RWPE1 (cell line): ENCODE data around the gene GRB10.
"Not testable (repeated sequence)": the region's sequence is repeated elsewhere in the genome, so short reads cannot be mapped to it uniquely, and the experiment has no call there.

Experiments
- CTCF ChIA-PET: fragments of 350-600 bp; sonication (Branson Sonifier 250); formaldehyde crosslinking; extraction: SDS; loops from one replicate; lab custom pipeline; 2021; lab: Yijun Ruan, JAX
- POLR2A ChIA-PET: fragments of 400-600 bp; formaldehyde crosslinking; extraction: SDS; loops from one replicate; lab custom pipeline; 2020; ENCODE audit warnings: antibody characterized with exemption; ENCODE audit not compliant: low non-redundant PET; lab: Yijun Ruan, JAX
- DNase-seq: peaks from one replicate; pipeline ENCODE4 v3.0.0; 2012; ENCODE audit warnings: low spot score
- H3K27ac ChIP-seq: fragments of 450-650 bp; 2 replicates; pipeline ENCODE4 v1.5.1; 2017
- TF ChIP-seq, protein P1 (sequence below): fragments of 450-650 bp; conservative IDR thresholded peaks from 2 replicates; pipeline ENCODE4 v1.5.1; 2017; ENCODE audit warnings: low read depth, mild to moderate bottlenecking

Gene GRB10

DNA sequence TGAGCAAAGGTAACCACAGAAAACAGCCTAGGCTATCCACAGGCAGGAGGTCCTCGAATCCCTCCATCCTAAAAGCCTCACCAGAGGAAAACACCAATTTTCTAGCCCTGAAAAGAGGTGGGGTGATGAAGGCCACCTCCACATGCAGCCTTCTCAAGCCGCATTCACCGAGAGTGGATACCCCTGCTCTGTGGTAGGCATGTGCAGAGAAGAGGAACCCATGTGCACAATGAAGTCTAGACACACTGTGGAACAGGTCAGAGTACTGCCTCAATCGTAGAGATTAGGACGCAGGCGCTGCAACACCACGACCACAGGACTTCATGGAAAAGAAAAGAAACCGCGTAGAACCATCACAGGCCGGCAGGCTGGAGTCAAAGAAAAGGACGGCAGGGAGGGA lies 38.8 kb downstream of the GRB10 start:
- POLR2A ChIA-PET = no interaction called here
- H3K27ac ChIP-seq = no peak overlapping the region
- TF ChIP-seq, protein P1, sequence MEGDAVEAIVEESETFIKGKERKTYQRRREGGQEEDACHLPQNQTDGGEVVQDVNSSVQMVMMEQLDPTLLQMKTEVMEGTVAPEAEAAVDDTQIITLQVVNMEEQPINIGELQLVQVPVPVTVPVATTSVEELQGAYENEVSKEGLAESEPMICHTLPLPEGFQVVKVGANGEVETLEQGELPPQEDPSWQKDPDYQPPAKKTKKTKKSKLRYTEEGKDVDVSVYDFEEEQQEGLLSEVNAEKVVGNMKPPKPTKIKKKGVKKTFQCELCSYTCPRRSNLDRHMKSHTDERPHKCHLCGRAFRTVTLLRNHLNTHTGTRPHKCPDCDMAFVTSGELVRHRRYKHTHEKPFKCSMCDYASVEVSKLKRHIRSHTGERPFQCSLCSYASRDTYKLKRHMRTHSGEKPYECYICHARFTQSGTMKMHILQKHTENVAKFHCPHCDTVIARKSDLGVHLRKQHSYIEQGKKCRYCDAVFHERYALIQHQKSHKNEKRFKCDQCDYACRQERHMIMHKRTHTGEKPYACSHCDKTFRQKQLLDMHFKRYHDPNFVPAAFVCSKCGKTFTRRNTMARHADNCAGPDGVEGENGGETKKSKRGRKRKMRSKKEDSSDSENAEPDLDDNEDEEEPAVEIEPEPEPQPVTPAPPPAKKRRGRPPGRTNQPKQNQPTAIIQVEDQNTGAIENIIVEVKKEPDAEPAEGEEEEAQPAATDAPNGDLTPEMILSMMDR = no peak
- CTCF ChIA-PET = no interaction called here
- DNase-seq = no peak

DNA sequence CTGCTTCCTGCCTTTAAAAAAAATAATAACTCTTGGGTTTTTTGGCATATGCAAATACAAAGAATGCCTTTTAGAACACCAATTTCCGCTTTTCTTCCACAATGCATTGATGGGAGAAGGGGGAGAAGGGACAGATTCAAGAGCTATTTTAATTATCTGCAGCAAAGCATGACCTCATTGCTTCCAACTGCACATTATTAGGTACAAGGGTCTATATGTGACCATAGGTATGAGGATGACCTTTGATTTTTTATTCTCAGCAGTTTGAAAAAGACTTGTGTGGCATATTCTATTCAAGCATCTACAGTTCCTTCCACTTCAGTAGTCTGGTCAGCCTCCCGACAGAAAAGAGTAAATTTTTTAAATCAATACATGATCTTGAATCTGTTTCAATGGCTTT lies 39.7 kb downstream of the GRB10 start:
- POLR2A ChIA-PET = no interaction called here
- H3K27ac ChIP-seq = no peak overlapping the region
- no peak for DNase-seq
- CTCF ChIA-PET = no interaction called here
- TF ChIP-seq, protein P1 = no peak

DNA sequence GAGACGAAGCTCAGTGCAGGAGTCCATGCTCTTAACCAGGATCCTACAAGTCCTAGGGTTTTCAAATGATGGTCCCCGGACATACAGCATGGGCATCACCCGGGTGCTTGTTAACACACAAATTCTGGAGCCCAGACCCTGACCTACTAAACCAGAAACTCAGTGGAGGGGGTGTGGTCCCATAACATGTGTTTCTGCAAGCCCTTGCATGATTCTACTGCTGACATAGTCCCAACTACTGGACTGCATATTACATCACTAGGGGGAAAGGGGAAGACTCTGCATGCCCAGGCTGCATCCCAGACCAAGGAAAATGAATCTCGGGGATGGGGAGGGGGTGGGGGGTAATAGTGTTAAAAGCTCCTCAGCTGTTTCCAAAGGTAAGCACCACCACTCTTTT lies 40.3 kb downstream of the GRB10 start:
- peak; percentile 25 for DNase-seq
- ChIA-PET CTCF (interaction anchor here (0.5 kb wide), 1 partner anchor 265 kb away, joined by 3 read pairs; no protein-coding TSS in a partner anchor), POLR2A (no interaction called here)
- TF ChIP-seq, protein P1 = no peak
- no peak overlapping the region for H3K27ac ChIP-seq

DNA sequence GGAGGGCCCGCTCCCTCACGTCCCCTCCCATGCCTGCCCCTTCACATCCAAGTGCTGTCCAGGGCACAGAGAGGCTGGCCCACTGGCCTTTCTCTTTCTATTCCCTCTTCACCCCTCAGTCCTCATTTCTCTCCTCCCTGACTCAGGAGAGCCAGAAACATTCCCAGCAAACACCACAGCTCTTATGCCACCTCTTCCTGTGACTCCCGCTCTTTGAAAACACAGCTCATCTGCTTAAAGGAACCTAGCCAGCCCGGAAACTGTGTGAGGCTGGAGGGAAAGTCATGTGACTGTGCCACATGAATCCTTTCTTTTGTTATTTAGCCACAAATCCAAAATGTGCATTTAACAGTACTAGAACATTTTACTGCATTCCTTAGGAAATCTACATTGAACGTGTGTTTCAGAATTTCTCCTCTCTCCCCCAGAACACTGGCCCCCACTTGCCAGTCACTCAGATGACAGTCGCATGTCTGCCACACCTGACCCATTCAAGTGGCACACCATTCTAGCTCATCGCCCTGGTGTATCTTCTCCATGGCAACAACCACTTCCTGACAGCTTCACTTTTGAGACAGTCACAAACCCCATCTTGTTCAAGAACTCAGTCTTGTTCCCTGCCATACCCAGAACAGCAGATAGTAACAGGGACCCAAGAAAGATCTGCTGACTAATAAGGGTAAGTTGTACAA lies 42.8 kb downstream of the GRB10 start:
- CTCF ChIA-PET = interaction anchor here (0.6 to 0.7 kb wide), 2 partner anchors 13 to 57 kb away, joined by 3 read pairs; no protein-coding TSS in a partner anchor
- no peak overlapping the region for H3K27ac ChIP-seq
- no peak for DNase-seq
- POLR2A ChIA-PET = no interaction called here
- TF ChIP-seq, protein P1 = no peak

DNA sequence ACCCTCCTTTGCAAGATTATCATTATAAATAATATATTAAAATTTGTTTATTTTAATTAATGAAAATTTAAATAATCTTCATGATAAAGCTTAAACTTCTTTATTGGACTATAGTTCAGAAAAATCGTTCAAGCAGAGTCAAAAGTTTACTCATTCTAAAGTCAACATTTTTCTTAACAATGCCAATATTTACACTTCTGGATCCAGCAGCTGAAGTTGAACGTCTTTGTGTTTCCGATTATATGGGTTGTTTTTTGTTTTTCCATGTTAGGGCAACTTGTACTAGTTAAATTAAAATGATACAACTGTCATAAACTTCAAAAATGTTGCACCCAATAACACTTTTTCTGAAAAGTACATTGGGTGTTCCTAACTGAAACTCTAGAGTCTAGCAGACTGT lies 43.8 kb downstream of the GRB10 start:
- TF ChIP-seq, protein P1 = no peak
- no peak overlapping the region for H3K27ac ChIP-seq
- POLR2A ChIA-PET = no interaction called here
- no peak for DNase-seq
- CTCF ChIA-PET = no interaction called here

DNA sequence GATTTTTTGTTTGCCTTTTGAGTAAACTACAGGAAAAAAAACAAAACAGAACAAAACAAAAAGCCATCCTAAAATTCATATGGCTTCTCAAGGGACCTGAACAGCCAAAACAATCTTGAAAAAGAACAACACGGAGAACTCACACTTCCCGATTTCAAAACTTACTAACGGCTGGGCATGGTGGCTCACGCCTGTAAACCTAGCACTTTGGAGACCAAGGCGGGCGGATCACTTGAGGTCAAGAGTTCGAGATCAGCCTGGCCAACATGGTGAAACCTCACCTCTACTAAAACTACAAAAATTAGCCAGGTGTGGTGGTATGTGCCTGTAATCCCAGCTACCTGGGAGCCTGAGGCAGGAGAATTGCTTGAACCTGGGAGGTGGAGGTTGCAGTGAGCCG lies 46.9 kb downstream of the GRB10 start:
- POLR2A ChIA-PET, DNase-seq, H3K27ac ChIP-seq: not testable (repeated sequence)
- CTCF ChIA-PET = interaction anchor here (0.8 kb wide), 1 partner anchor 405 kb away, joined by 9 read pairs; no protein-coding TSS in a partner anchor

DNA sequence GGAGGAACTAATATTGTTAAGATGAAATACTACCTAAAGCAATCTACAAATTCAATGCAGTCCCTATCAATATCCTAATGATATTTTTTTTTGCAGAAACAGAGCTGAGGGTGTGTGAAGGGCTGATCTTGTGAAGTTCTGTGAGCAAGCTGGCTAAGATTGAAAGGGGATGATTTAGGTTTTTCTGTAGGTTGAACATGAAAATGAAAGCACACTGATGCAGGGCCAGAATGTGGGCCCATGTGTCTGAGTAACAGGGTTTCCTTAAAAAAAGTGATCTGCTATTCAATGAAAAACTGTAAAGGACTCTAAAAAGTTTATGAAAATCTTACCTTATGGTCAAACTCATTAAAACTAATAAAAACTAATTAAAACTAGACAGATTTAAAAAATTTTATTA lies 47.4 kb downstream of the GRB10 start:
- POLR2A ChIA-PET = no interaction called here
- CTCF ChIA-PET = interaction anchor here (0.8 kb wide), 1 partner anchor 406 kb away, joined by 9 read pairs; no protein-coding TSS in a partner anchor
- TF ChIP-seq, protein P1 = no peak
- no peak for DNase-seq
- H3K27ac ChIP-seq = no peak overlapping the region
